Lung (tissue), 12 donors: Measurements from ENCODE around the gene GSTM5. TPM values are rescaled to one million over a fixed set of nuclear protein-coding genes. Genes with fewer than 3 reads are reported as not detected.

Source experiments
- ATAC-seq: fragments of 200-7000 bp; cut with Tn5 transposase; one replicate; pipeline ENCODE4 v1.9.1; 2020; ENCODE audit warnings: moderate number of reproducible peaks; ENCODE audit not compliant: insufficient read depth, low FRiP score
- DNase-seq, 3 donors: peaks; one replicate each; pipeline ENCODE4 v3.0.0-alpha.2; 2013 to 2017
- H3K27ac ChIP-seq, 2 donors: one replicate each; pipeline ENCODE4 v1.5.1; 2013; ENCODE audit warnings: mild to moderate bottlenecking in 2 of 2, moderate library complexity in 2 of 2, control low read depth in 1 of 2, inconsistent platforms in 1 of 2, low read depth in 1 of 2, low read length in 1 of 2
- H3K27me3 ChIP-seq, 3 donors: one replicate each; pipeline ENCODE4 v1.5.1; 2013; ENCODE audit warnings: low read length in 2 of 3; ENCODE audit not compliant: control insufficient read depth in 3 of 3, insufficient read depth in 3 of 3
- H3K36me3 ChIP-seq, 4 donors: one replicate each; pipeline ENCODE4 v1.5.1; 2013; ENCODE audit warnings: low read length in 4 of 4, mild to moderate bottlenecking in 1 of 4, moderate library complexity in 1 of 4; ENCODE audit not compliant: control insufficient read depth in 4 of 4, insufficient read depth in 4 of 4
- H3K4me1 ChIP-seq, 5 donors: one replicate each; pipeline ENCODE4 v1.5.1; 2013; ENCODE audit warnings: low read length in 5 of 5, mild to moderate bottlenecking in 2 of 5, moderate library complexity in 1 of 5; ENCODE audit not compliant: control insufficient read depth in 5 of 5, insufficient read depth in 5 of 5
- H3K4me3 ChIP-seq: one replicate; pipeline ENCODE4 v1.5.1; 2013; ENCODE audit warnings: mild to moderate bottlenecking, control low read depth, moderate library complexity
- H3K9ac ChIP-seq, 2 donors: one replicate each; pipeline ENCODE4 v1.5.1; 2013; ENCODE audit warnings: low read length in 2 of 2, control low read depth in 1 of 2; ENCODE audit not compliant: insufficient read depth in 1 of 2
- H3K9me3 ChIP-seq, 4 donors: one replicate each; pipeline ENCODE4 v1.5.1; 2013; ENCODE audit warnings: low read length in 3 of 4, mild to moderate bottlenecking in 1 of 4, moderate library complexity in 1 of 4; ENCODE audit not compliant: control insufficient read depth in 4 of 4, insufficient read depth in 3 of 4
- WGBS, 2 donors: extraction: QIAGEN DNeasy Blood & Tissue Kit; methylation state at CpG; one replicate each; pipeline ENCODE4 v1.1.7; 2013; 5-methylcytosine and 5-hydroxymethylcytosine counted together
- polyA plus RNA-seq, 2 donors: library from polyadenylated mRNA; stranded (reverse); fragments of 200-250 nt; gene quantifications; one replicate each; pipeline ENCODE4 v1.2.1, GENCODE V29; 2013
- total RNA-seq, 2 donors: library from RNA; depleted of rRNA in 1 of 2; stranded (reverse); fragments of >200 nt in 1 of 2; gene quantifications; one replicate each; pipeline ENCODE4 v1.2.1, GENCODE V29; 2014 to 2021
- TF ChIP-seq, protein P1 (sequence below): IDR thresholded peaks from 2 replicates; pipeline ENCODE4 v1.5.1; 2012; ENCODE audit warnings: mild to moderate bottlenecking; ENCODE audit errors: control extremely low read depth, extremely low read depth
- donor health status: control.
- donor health status: control.
- donor health status: Bipolar disorder and iron deficiency.
- donor health status: healthy.
- donor health status: DM: yes; HTN: yes; CAD: no.

Gene GSTM5
- total and polyA plus RNA-seq, 4 donors: 2.9 to 23.7 (median 7.0) TPM

DNA sequence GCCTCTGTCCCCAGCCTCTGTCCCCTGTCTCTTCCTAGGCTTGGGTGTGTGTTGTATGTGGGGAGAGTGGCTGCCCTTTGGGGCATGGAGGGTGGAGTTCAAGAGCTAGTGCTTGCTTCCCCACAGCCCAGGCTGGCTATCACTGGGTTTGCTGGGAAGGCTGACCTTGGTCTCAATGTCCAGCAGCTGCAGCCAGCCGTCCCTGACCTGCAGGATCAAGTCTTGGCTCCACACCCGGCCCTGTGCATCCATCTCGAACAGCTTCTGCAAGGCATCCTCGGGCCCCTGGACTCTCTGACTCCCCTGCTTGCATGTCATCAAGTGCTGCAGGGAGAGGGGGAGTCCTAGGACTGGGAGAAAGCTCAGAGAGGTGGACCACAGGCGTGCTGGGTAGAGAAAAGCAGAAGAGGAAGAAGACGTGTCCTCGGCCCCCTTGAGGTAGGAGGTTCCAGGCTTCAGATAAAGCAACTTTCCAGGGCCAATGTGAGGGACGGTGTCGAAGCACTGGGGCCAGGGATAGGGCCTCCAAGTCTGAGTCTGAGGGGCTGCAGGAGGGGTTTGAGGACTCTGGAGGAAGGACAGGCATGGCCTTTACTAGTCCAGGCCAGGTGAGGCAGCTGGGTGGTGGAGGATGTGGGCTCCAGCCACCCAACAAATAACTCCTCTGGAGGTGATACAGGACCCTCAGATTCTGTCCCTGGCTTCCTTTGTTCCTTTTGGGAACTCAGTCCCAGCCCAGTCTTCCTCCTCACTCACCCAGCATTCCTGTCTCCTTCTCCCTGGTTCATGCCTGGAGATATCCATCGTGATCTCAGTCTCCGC is 47.7 kb downstream of the GSTM5 start:
- peak in 1 of 3 donors; percentile 7 for DNase-seq
- 68 to 86% methylated on average over 11 of the region's 11 CpGs for WGBS, 2 donors
- no peaks in the 10 kb centered on the region for H3K36me3 ChIP-seq

DNA sequence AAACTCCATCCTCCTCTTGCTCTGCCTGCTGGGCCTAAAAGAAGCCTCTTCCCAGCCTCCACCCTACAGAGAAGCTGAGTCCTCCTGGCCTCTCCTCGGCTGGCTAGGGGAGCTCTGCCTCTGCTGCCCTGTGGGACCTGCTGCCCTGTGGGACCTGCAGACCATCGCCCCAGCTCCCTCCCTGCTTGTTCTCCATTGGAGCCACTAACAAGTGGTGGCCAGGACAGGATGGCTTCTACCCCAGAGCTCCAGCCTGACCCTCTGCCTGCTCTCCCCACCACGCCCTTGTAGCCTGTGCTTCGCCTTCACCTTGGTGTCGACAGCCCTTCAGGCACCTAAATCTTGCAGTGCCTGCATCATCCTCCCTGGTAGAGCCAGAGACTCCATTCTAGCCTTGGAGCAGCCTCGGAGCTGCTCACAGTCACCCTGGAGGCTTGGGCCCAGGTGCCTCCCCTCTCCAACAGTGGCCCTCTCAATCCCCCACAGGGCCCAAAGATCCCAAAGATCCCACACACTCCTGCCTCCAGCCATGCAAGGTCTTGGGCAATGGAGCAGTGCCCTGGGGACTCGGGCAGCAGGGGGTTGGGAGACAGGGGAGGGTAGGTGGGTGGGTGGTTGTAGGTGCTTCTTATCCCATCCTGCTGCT is 48.7 kb downstream of the GSTM5 start:
- ATAC-seq: no peak
- Histone ChIP-seq H3K4me1 (peaks cover 0 to 10% (median 3%) of the 10 kb centered on the region in 5 donors), H3K9ac (no peak overlapping the region), H3K9me3 (no peaks in the 10 kb centered on the region), H3K36me3 (no peaks in the 10 kb centered on the region), H3K27me3 (no peaks in the 10 kb centered on the region), H3K4me3 (no peak overlapping the region), H3K27ac (no peak overlapping the region)
- TF ChIP-seq, protein P1, sequence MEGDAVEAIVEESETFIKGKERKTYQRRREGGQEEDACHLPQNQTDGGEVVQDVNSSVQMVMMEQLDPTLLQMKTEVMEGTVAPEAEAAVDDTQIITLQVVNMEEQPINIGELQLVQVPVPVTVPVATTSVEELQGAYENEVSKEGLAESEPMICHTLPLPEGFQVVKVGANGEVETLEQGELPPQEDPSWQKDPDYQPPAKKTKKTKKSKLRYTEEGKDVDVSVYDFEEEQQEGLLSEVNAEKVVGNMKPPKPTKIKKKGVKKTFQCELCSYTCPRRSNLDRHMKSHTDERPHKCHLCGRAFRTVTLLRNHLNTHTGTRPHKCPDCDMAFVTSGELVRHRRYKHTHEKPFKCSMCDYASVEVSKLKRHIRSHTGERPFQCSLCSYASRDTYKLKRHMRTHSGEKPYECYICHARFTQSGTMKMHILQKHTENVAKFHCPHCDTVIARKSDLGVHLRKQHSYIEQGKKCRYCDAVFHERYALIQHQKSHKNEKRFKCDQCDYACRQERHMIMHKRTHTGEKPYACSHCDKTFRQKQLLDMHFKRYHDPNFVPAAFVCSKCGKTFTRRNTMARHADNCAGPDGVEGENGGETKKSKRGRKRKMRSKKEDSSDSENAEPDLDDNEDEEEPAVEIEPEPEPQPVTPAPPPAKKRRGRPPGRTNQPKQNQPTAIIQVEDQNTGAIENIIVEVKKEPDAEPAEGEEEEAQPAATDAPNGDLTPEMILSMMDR: no peak
- DNase-seq: no peak
- 92 to 97% methylated on average over 7 of the region's 7 CpGs for WGBS, 2 donors

More for the DNA sequence above, 47.7 kb downstream of the GSTM5 start:
- Histone ChIP-seq H3K9ac (no peak overlapping the region), H3K9me3 (no peaks in the 10 kb centered on the region), H3K4me1 (peaks cover 0 to 10% (median 3%) of the 10 kb centered on the region in 5 donors), H3K4me3 (no peak overlapping the region), H3K27me3 (no peaks in the 10 kb centered on the region), H3K27ac (no peak overlapping the region)
- ATAC-seq: no peak
- TF ChIP-seq, protein P1: no peak

DNA sequence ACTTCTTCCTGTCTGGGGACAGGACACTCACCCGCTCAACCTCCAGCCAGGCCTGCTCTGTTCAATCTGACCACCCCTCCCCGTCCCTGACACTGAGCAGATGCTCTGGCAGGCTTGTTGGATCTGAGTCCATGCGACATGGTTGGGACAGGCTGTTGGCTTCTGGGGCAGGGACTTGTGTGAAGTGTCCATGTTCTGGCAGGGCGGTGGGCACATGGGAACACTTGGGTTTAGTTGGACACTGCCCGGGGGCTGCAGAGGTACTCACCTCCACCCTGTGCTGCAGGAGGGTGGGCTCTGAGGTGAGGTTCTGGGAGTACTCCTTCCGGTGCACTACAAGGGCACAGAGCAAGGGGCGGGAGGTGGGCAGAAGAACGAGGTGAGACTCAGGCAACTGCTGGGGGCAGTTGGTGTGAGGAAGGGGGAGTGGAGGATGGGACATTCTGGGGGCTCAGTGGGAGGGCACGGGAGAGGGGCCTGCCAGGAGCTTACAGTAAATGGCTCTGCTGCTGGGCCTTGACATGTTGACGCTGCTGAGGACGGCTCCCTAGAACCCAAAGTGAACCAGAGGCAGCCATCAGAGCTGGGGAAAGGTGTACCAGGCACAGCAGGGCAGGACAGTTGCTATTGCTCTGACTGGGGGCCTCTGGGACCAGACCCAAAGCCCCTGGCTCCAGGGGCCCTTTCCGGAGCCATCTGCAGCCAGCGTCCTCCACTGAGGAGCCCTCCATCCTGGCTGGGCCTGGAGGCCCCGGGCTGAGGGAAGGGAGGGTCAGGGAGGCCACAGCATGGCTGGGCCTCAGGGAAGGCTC is 49.4 kb downstream of the GSTM5 start:
- H3K4me1 ChIP-seq: peaks cover 0 to 10% (median 0%) of the 10 kb centered on the region in 5 donors
- H3K27me3 ChIP-seq: no peaks in the 10 kb centered on the region
- TF ChIP-seq, protein P1: no peak
- no peak overlapping the region for H3K9ac ChIP-seq
- ATAC-seq: no peak
- 90% methylated on average over 14 of the region's 14 CpGs for WGBS, 2 donors
- no peak overlapping the region for H3K4me3 ChIP-seq
- no peak overlapping the region for H3K27ac ChIP-seq
- no peaks in the 10 kb centered on the region for H3K36me3 ChIP-seq
- H3K9me3 ChIP-seq: no peaks in the 10 kb centered on the region
- peak in 2 of 3 donors; percentile 37 to 50 for DNase-seq
